Measurements from ENCODE around the gene PTPRF.

- no peak for TF ChIP-seq CTCF (IDR thresholded peaks at IDR 0.05)
- TF ChIP-seq POLR2A (IDR thresholded peaks at IDR 0.05) = no peak
These were observed 27.1 kb downstream of the PTPRF start for GRCh38 chr1:43557744-43558245.

Data from lower leg skin (tissue), 3 donors.